ENCODE data around the gene UBE2G2. TPM values are rescaled to one million over a fixed set of nuclear protein-coding genes. Genes with fewer than 3 reads are reported as not detected.

The UBE2G2 gene
- total RNA-seq, 4 donors from 2014 or later: 95.8 to 187 (median 103) TPM

- TF ChIP-seq, protein P1, sequence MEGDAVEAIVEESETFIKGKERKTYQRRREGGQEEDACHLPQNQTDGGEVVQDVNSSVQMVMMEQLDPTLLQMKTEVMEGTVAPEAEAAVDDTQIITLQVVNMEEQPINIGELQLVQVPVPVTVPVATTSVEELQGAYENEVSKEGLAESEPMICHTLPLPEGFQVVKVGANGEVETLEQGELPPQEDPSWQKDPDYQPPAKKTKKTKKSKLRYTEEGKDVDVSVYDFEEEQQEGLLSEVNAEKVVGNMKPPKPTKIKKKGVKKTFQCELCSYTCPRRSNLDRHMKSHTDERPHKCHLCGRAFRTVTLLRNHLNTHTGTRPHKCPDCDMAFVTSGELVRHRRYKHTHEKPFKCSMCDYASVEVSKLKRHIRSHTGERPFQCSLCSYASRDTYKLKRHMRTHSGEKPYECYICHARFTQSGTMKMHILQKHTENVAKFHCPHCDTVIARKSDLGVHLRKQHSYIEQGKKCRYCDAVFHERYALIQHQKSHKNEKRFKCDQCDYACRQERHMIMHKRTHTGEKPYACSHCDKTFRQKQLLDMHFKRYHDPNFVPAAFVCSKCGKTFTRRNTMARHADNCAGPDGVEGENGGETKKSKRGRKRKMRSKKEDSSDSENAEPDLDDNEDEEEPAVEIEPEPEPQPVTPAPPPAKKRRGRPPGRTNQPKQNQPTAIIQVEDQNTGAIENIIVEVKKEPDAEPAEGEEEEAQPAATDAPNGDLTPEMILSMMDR (IDR thresholded peaks at IDR 0.05): no peak
- ATAC-seq (ENCODE audit: low FRiP score) (no peak), DNase-seq (ENCODE audit: low spot score) (no peak)
Measured at GRCh38 chr21:44764319-44765230, 37.0 kb downstream of the UBE2G2 start.

DNA sequence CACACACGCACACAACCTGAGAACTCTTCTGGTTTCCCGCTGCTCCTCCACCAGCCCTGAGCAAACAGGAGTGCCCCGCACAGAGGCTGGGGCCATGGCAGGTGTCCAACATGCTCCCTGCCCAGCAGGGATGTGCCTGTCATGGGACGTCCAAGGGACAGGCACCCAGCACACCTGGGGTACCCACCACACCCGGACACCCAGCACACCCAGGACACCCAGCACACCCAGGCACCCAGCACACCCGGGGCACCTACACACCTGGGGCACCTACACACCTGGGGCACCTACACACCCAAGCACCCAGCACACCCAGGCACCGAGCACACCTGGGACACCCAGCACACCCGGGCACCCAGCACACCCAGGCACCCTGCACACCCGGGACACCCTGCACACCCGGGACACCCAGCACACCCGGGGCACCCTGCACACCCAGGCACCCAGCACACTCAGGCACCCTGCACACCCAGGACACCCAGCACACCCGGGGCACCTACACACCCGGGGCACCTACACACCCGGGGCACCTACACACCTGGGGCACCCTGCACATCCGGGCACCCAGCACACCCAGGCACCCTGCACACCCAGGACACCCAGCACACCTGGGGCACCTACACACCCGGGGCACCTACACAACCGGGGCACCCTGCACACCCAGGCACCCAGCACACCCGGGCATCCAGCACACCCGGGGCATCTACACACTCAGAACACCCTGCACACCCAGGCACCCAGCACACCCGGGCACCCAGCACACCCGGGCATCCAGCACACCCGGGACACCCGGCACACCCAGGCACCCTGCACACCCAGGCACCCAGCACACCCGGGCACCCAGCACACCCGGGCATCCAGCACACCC, 37.9 kb downstream of the UBE2G2 start:
- TF ChIP-seq, protein P1 (IDR thresholded peaks at IDR 0.05): no peak
- no peak for ATAC-seq (ENCODE audit: low FRiP score)
- no peak for DNase-seq (ENCODE audit: low spot score)

DNA sequence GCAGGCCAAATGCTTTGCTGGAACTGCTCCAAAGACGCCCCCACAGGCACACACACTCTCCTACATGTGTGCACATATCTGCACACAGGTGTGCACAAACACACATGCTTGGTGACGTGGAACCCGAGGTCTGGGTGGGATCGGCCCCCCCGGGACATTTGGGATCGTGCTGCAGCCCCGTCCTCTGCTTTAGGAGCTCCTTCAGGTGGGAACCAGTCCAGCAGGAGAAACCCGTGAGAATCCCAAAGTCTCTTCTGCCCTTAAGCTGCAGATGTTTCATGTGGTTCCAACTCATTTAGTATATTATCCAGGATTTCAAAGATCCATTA, 38.6 kb downstream of the UBE2G2 start:
- ATAC-seq (ENCODE audit: low FRiP score) (no peak), DNase-seq (ENCODE audit: low spot score) (no peak)

GRCh38 chr21:44762221-44763049, 39.2 kb downstream of the UBE2G2 start:
- ATAC-seq (ENCODE audit: low FRiP score): no peak
- TF ChIP-seq, protein P1 (IDR thresholded peaks at IDR 0.05): no peak
- DNase-seq (ENCODE audit: low spot score): no peak

More for the DNA sequence above, 38.6 kb downstream of the UBE2G2 start:
- TF ChIP-seq, protein P1 (IDR thresholded peaks at IDR 0.05): no peak

DNA sequence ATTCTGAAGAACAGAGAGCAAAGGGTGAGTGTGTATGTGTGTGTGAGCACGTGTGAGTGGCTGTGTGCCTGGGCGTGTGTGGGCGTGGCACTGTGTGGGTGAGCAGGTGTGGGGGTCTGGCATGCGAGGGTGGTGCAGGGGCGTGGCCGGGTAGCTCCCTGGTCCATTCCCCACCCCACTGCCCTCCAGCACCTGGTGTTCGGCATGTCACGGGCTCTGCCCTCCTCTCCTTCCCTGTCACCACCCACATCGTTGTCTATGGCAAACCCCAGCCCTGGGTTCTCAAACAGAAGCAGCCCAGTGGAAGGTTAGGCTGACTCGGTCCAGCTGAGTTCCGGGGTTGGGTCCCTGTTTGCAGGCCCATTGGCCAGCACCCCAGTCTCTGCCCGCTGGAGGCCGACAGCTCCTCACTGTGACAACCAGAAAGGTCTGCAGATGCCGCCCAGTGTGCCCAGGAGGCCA, 39.8 kb downstream of the UBE2G2 start:
- TF ChIP-seq, protein P1 (IDR thresholded peaks at IDR 0.05): no peak
- no peak for DNase-seq (ENCODE audit: low spot score)
- no peak for ATAC-seq (ENCODE audit: low FRiP score)

DNA sequence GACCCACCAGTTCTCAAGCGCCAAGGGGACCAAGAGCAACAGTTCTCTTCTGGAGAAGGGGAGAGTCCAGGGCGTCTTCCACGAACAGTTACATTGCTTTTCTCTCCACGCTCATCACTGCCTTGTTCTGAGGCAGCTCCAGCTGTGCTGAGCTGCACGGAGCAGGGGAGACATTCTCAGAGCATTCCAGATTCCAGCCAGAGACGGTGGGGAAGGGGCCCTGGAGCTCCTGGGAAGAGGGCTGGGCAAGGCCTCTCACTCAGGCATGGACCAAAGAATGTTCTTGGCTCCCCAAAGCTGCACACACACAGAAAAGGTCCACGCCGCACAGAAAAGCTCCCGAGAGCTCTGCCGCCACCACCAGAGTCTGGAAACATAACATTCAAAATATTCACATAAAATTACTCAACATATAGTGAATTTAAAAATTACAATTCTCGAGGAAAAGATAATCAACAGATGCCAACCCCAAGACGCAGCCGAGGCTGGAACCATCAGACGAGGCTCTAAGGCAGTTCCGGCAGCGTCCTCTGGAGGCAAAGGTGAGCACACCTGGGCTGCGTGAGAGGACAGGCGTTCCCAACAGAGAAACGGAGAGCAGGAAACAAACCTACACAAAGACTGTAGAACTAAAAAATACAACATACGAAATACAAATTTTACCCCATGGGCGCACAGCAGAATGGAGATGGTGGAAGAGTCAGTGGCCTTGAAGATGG, 40.5 kb downstream of the UBE2G2 start:
- DNase-seq (ENCODE audit: low spot score): no peak
- TF ChIP-seq, protein P1 (IDR thresholded peaks at IDR 0.05): no peak
- ATAC-seq (ENCODE audit: low FRiP score): no peak

Data from omental fat pad (tissue), 4 donors.